HCT116 (cell line): ENCODE measurements around the gene LSM2. TPM values are rescaled to one million over a fixed set of nuclear protein-coding genes. Genes with fewer than 3 reads are reported as not detected.

Experiments used
- ATAC-seq: fragments of 200-7000 bp; cut with Tn5 transposase; 2 replicates; pipeline ENCODE4 v1.9.1; 2020; ENCODE audit warnings: mild to moderate bottlenecking, moderate library complexity
- BruUV-seq: library from RNA; stranded (reverse); fragments of 400-500 nt; replicated peaks from 2 replicates; lab custom pipeline; 2021; lab: Mats Ljungman, UMichigan
- CTCF ChIA-PET: fragments of 300-600 bp; sonication (Branson Sonifier 250); formaldehyde crosslinking; loops from one replicate; lab custom pipeline; 2021; ENCODE audit warnings: antibody characterized with exemption; lab: Charles Lee
- POLR2A ChIA-PET: fragments of 300-600, 350-600 bp; sonication (Branson Sonifier 250); formaldehyde crosslinking; loops from one replicate; lab custom pipeline; 2021; ENCODE audit warnings: antibody characterized with exemption; lab: Charles Lee
- RAD21 ChIA-PET, 2 experiments: fragments of 300-600 bp; sonication (Branson Sonifier 250); formaldehyde crosslinking; loops; one replicate each; lab custom pipeline; 2023; ENCODE audit warnings: low total read pairs in 2 of 2; ENCODE audit not compliant: uncharacterized antibody in 2 of 2, unreplicated experiment in 2 of 2, low non-redundant PET in 1 of 2; lab: Charles Lee
- DNase-seq: peaks from one replicate; pipeline ENCODE4 v3.0.0-alpha.2; 2010; ENCODE audit warnings: low read depth, low spot score
- H2AFZ ChIP-seq: fragments of 200-600 bp; shearing (Covaris generic), sonication (generic); 2 replicates; pipeline ENCODE4 v1.6.1; 2017; ENCODE audit warnings: low read depth, mixed run types, mixed read lengths, antibody characterized with exemption, low read length; ENCODE audit not compliant: poor library complexity, severe bottlenecking
- H3K27ac ChIP-seq: 2 replicates; pipeline ENCODE4 v1.5.1; 2012; ENCODE audit warnings: low read depth, low read length
- H3K27me3 ChIP-seq: fragments of 200-600 bp; sonication (generic); 2 replicates; pipeline ENCODE4 v1.6.1; 2016; ENCODE audit warnings: mixed run types, low read length, mixed read lengths; ENCODE audit not compliant: insufficient read depth
- H3K36me3 ChIP-seq, 2 experiments: fragments of 200-500 bp in 1 of 2; fragments of 200-600 bp in 1 of 2; sonication (Bioruptor generic) in 1 of 2; sonication (generic) in 1 of 2; 2 replicates each; pipeline versions ENCODE4 v1.5.1 to v1.6.1; 2014 to 2016; ENCODE audit warnings: low read length in 2 of 2, inconsistent platforms in 1 of 2, mixed read lengths in 1 of 2, mixed run types in 1 of 2; ENCODE audit not compliant: insufficient read depth in 2 of 2, control insufficient read depth in 1 of 2
- H3K4me1 ChIP-seq, 2 experiments: fragments of 200-600 bp in 1 of 2; sonication (generic) in 1 of 2; 2 replicates each; pipeline versions ENCODE4 v1.5.1 to v1.6.1; 2012 to 2017; ENCODE audit warnings: low read length in 2 of 2, inconsistent platforms in 1 of 2, mild to moderate bottlenecking in 1 of 2, mixed read lengths in 1 of 2, mixed run types in 1 of 2, moderate library complexity in 1 of 2; ENCODE audit not compliant: insufficient read depth in 2 of 2, control insufficient read depth in 1 of 2
- H3K4me2 ChIP-seq: fragments of 200-600 bp; sonication (generic); 2 replicates; pipeline ENCODE4 v1.6.1; 2017; ENCODE audit warnings: mixed run types, low read length, mixed read lengths
- H3K4me3 ChIP-seq, 2 experiments: fragments of 200-600 bp in 1 of 2; sonication (generic) in 1 of 2; replicated peaks in 1 of 2; 2 replicates each; pipeline ENCODE4 v1.5.1; 2011 to 2016; ENCODE audit warnings: low read length in 2 of 2, control low read depth in 1 of 2, low read depth in 1 of 2, mild to moderate bottlenecking in 1 of 2, mixed read lengths in 1 of 2, mixed run types in 1 of 2
- H3K79me2 ChIP-seq: fragments of 200-600 bp; sonication (generic); 2 replicates; pipeline ENCODE4 v1.6.1; 2017; ENCODE audit warnings: mild to moderate bottlenecking, mixed run types, low read length, moderate library complexity, mixed read lengths; ENCODE audit not compliant: insufficient read depth
- H3K9ac ChIP-seq: fragments of 200-600 bp; sonication (generic); 2 replicates; pipeline ENCODE4 v1.6.1; 2016; ENCODE audit warnings: low read length, mixed read lengths
- H3K9me2 ChIP-seq: fragments of 200-600 bp; sonication (generic), shearing (Covaris generic); 2 replicates; pipeline ENCODE4 v1.6.1; 2017; ENCODE audit warnings: mixed run types, mild to moderate bottlenecking, moderate library complexity; ENCODE audit not compliant: insufficient read depth
- H3K9me3 ChIP-seq, 2 experiments: fragments of 200-500 bp in 1 of 2; fragments of 200-600 bp in 1 of 2; sonication (Bioruptor generic) in 1 of 2; sonication (generic) in 1 of 2; 2 replicates each; pipeline ENCODE4 v1.6.1; 2014 to 2017; ENCODE audit warnings: low read length in 2 of 2, mixed read lengths in 2 of 2, inconsistent platforms in 1 of 2, low read depth in 1 of 2, mild to moderate bottlenecking in 1 of 2, mixed run types in 1 of 2, moderate library complexity in 1 of 2; ENCODE audit not compliant: control insufficient read depth in 1 of 2, insufficient read depth in 1 of 2
- H4K20me1 ChIP-seq: fragments of 200-600 bp; sonication (generic), shearing (Covaris generic); 2 replicates; pipeline ENCODE4 v1.6.1; 2017; ENCODE audit warnings: mixed run types, mild to moderate bottlenecking, moderate library complexity; ENCODE audit not compliant: insufficient read depth
- CEBPB ChIP-seq: IDR thresholded peaks from 2 replicates; pipeline ENCODE4 v1.6.1; 2012; ENCODE audit warnings: low read depth
- EGR1 ChIP-seq: IDR thresholded peaks from 2 replicates; pipeline ENCODE4 v1.6.1; 2012; ENCODE audit warnings: low read depth
- ELF1 ChIP-seq: IDR thresholded peaks from 2 replicates; pipeline ENCODE4 v1.6.1; 2012; ENCODE audit warnings: low read depth, borderline replicate concordance
- POLR2AphosphoS5 ChIP-seq: IDR thresholded peaks from 2 replicates; pipeline ENCODE4 v1.6.1; 2011; ENCODE audit warnings: mild to moderate bottlenecking, low read depth, low read length, moderate library complexity
- SIN3A ChIP-seq: IDR thresholded peaks from 2 replicates; pipeline ENCODE4 v1.6.1; 2012; ENCODE audit warnings: low read depth
- SRF ChIP-seq: IDR thresholded peaks from 2 replicates; pipeline ENCODE4 v1.6.1; 2012; ENCODE audit warnings: low read depth
- TCF7L2 ChIP-seq: IDR thresholded peaks from 2 replicates; pipeline ENCODE4 v1.7.0; 2011; ENCODE audit warnings: borderline replicate concordance, inconsistent platforms; ENCODE audit not compliant: insufficient read depth, insufficient read length; ENCODE audit errors: extremely low read depth
- YY1 ChIP-seq: IDR thresholded peaks from 2 replicates; pipeline ENCODE4 v1.6.1; 2011; ENCODE audit warnings: low read length, low read depth, moderate library complexity, mild to moderate bottlenecking; ENCODE audit not compliant: insufficient replicate concordance; ENCODE audit errors: extremely low read depth
- ZBTB33 ChIP-seq: IDR thresholded peaks from 2 replicates; pipeline ENCODE4 v1.6.1; 2011; ENCODE audit warnings: mild to moderate bottlenecking, low read length, moderate library complexity; ENCODE audit not compliant: insufficient replicate concordance; ENCODE audit errors: extremely low read depth
- ZFX ChIP-seq: fragments of 450-650 bp; IDR thresholded peaks from 2 replicates; pipeline ENCODE4 v1.6.1; 2017
- intact Hi-C: fragments of 100-400 bp; cut with micrococcal nuclease; formaldehyde crosslinking; loops from 2 replicates; pipeline ENCODE4 v1.10.0; 2022
- total RNA-seq: library from RNA; stranded (reverse); gene quantifications from one replicate; pipeline ENCODE4 v1.2.1, GENCODE V29; 2021; ENCODE audit not compliant: unreplicated experiment
- TF ChIP-seq, protein P1 (sequence below): IDR thresholded peaks from 2 replicates; pipeline ENCODE4 v1.6.1; 2012

LSM2 gene
- total RNA-seq, 1 experiment from 2014 or later: 89.7 TPM

GRCh38 chr6:31782126-31782855 lies 24.5 kb downstream of the LSM2 start:
- Histone ChIP-seq H3K27me3 (no peaks in the 10 kb centered on the region), H3K9me2 (no peaks in the 10 kb centered on the region), H3K4me2 (no peak overlapping the region), H3K9ac (no peak overlapping the region), H3K4me3 (no peak overlapping the region), H3K36me3 (peaks cover 37 to 57% of the 10 kb centered on the region in 2 experiments), H4K20me1 (no peaks in the 10 kb centered on the region), H3K9me3 (no peaks in the 10 kb centered on the region), H3K79me2 (peaks cover 10% of the 10 kb centered on the region; the same call in 1 of the 2 replicates), H3K27ac (no peak overlapping the region; the same call in 1 of the 2 replicates), H3K4me1 (peaks cover 8 to 13% of the 10 kb centered on the region in 2 experiments), H2AFZ (no peak overlapping the region)
- DNase-seq (no peak), ATAC-seq (no peak)
- ChIA-PET RAD21 (no interaction called here), POLR2A (no interaction called here), CTCF (no interaction called here)
- TF ChIP-seq YY1 (no peak), POLR2AphosphoS5 (no peak), EGR1 (no peak), TCF7L2 (no peak), SIN3A (no peak), SRF (no peak), ZFX (no peak), CEBPB (no peak), ZBTB33 (no peak), ELF1 (no peak)
- TF ChIP-seq, protein P1, sequence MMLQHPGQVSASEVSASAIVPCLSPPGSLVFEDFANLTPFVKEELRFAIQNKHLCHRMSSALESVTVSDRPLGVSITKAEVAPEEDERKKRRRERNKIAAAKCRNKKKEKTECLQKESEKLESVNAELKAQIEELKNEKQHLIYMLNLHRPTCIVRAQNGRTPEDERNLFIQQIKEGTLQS: no peak
- intact Hi-C loops: no loop called here
- TSS peak; percentile 27 for BruUV-seq
